ENCODE data around the gene C4B.
"Not testable (repeated sequence)": the region's sequence is repeated elsewhere in the genome, so short reads cannot be mapped to it uniquely, and the experiment has no call there.

The C4B gene

DNA sequence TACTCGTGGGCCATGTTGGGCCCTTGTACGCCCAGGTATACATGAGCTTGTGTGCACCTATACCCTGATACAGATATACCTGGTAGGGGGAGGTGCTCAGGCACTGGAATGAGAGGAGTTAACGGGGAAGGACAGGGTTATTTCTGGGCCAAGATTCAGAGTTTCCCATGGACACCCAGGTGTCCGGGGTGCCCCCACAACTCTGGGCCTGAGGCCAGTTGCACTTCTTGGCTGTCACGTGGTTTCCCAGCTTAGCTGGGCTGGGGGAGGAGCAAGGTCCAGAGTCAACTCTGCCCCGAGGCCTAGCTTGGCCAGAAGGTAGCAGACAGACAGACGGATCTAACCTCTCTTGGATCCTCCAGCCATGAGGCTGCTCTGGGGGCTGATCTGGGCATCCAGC is 32.9 kb upstream of the C4B start, which contains the start of gene C4A:
Gene C4A (plus strand): TSS at position 314 of the 400 bp plus-strand sequence. CDS start 51 bp downstream, at position 365.
- DNase-seq, result not testable (repeated sequence)

GRCh38 chr6:31989363-31989762 is 25.2 kb upstream of the C4B start:
- not testable (repeated sequence) for DNase-seq

DNA sequence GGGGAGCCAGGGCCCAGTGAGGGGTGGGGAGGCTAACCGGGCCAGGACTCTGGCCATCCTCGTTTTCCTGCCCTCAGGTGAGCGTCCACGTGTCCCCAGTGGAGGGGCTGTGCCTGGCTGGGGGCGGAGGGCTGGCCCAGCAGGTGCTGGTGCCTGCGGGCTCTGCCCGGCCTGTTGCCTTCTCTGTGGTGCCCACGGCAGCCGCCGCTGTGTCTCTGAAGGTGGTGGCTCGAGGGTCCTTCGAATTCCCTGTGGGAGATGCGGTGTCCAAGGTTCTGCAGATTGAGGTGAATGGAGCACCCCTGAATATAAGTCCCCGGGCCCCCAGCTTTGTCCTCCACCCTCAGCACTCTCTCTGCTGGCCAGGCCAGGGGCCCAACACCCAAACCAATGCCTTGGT is 20.2 kb upstream of the C4B start:
- not testable (repeated sequence) for DNase-seq

- not testable (repeated sequence) for DNase-seq
Observed at GRCh38 chr6:31996385-31996784, 18.2 kb upstream of the C4B start.

DNA sequence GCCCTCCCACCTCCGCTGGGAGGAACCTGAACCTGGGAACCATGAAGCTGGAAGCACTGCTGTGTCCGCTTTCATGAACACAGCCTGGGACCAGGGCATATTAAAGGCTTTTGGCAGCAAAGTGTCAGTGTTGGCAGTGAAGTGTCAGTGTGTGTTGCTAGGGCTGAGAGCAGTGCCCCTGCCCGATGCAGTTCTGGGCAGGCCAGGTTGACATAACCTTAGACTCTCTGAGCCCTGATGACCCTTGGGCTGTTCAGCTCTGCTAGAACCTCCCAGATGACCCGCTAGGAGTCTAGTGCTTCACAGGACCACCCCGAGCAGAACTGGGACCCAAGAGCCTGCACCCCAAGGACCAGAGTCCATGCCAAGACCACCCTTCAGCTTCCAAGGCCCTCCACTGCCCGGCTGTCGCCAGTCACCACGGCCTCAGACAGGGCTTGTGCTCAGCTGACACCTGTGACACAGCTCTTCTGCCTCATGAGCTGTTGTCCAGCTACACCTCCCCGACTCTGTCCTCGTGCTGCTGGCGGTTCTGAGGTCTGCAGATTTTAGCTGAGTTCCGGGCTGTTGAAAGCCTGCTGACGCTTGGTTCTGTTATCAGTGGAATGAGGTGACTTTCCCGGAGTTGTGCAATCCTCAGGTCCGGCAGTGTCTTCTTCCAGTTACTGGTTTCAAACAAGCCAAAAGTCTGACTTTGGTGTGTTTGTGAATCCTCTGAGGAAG is 11.9 kb upstream of the C4B start:
- DNase-seq, result not testable (repeated sequence)

- DNase-seq, result not testable (repeated sequence)
Observed at GRCh38 chr6:32003301-32003700, 11.3 kb upstream of the C4B start.

GRCh38 chr6:32004393-32004792 is 10.2 kb upstream of the C4B start:
- not testable (repeated sequence) for DNase-seq

DNA sequence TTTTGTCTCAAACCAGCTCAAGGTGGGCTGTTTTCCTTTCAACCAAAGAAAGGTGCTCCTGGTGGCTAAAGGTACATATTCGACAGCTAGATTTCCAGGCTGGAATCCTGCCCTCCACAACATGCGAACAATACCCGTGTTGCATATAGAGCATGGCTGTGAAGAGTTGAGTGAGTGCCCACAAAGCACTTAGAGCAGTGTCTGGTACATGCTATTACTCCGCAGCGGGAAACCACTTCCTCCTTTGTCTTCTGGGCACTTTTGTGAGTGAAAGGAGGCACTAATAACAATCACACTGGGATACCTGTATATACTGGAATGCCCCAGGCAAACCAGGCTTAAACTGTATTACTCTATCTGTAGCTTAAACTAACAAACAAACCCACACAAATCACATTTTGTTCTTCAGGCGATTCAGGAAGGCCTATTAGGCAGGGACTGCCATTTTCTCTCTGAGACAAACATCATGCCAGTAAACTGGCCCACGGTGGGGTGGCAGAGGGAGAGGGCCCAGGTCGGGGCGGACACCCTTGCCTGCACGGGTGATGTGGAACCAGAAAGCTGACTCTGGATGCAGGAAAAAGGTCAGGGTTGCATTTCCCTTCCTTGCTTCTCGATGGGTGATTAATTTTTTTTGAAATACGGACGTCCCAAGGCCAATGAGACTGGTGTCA is 9.6 kb upstream of the C4B start:
- not testable (repeated sequence) for DNase-seq

- DNase-seq, result not testable (repeated sequence)
Observed at GRCh38 chr6:32005538-32005880, 9.1 kb upstream of the C4B start.

DNA sequence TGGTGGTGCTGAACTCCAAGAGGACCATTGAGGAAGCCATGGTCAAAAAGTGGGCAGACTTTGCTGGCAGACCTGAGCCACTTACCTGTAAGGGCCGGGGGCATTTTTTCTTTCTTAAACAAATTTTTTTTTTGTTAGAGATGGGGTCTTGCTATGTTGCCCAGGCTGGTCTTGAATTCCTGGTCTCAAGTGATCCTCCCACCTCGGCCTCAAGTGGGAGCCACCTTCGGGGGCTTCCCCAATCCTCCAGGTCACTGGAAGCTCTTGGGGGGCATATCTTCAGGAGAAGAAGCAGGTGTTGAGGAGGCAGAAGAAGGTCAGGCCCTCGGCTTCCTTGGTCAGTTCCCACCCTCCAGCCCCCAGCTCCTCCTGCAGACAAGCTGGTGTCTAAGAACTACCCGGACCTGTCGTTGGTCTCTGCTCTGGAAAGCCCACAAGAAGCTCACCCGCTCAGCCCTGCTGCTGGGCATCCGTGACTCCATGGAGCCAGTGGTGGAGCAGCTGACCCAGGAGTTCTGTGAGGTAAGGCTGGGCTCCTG is 8.5 kb upstream of the C4B start:
- not testable (repeated sequence) for DNase-seq

- DNase-seq, result not testable (repeated sequence)
Observed at GRCh38 chr6:32007086-32007485, 7.5 kb upstream of the C4B start.

DNA sequence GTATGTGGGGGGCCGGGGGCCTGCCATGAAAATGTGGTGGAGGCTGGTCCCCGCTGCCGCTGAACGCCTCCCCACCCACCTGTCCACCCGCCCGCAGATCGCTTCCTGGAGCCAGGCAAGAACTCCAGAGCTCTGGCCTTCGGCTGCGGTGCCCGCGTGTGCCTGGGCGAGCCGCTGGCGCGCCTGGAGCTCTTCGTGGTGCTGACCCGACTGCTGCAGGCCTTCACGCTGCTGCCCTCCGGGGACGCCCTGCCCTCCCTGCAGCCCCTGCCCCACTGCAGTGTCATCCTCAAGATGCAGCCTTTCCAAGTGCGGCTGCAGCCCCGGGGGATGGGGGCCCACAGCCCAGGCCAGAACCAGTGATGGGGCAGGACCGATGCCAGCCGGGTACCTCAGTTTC is 6.6 kb upstream of the C4B start:
- DNase-seq, result not testable (repeated sequence)

DNA sequence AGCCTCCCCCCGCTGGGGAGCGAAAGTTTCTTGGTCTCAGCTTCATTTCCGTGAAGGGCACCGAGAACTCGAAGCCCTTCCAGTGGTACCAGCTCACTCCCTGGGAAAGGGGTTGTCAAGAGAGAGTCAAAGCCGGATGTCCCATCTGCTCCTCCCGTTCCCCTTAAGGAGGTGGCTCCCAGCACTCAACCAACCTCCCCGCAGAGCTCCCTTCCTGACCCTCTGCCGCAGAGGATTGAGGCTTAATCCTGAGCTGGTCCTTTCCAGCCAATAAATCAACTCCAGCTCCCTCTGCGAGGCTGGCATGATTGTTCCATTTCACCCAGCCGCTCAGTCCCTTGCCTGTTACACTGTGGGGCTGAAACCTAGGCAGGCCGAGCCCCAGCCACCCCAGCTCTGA is 6.0 kb upstream of the C4B start:
- DNase-seq, result not testable (repeated sequence)

DNA sequence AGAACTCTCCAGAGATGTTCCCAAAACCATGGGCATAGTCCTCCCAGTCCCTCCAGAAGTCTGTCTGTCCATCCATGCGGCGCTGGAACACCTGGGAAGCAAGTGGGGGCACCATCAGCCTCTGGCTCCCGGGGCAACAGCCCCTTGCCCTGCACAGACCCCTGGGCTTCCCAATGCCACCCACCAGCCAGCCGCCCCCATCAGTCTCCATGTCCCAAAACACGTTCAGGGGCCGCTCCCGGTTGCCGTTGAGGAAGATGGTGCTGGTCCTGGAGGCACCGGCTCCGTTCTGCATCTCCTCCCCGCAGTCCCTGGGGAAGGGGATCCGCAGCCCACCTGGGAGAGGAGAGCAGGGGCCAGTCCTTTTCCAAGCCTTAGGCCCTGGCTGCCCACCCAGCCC is 5.1 kb upstream of the C4B start:
- not testable (repeated sequence) for DNase-seq

DNA sequence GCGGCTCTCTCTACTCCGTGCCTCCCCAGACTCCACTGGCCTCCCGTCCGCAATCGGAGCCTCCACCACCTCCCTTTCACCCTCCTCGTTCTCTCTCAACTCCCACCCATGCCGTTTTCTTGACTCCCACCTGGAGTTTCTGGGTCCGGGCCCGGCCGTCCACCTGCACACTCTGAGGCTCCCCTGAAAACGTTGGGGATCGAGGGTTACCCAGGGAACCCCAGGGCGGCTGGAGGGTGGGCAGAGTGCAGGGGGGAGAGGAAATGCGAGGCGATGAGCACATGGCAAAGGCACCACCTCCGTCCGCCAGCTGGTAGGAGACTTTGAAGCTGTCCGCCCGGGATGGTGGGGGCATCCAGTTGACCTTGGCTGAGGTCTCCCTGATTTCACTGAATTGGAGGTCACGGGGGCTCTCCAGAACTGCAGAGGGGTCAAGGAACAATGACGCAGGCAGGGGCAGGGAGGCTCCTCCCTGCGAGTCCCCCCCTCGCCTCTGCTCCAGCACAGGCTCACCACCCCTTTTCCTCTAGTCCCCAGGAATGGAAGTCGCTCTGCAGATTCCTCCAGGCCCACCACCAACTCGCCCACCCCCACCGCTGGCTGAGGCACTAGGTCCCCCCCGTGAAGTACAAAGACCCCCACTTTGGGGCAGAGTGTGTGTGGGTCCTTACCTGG is 3.6 kb upstream of the C4B start:
- DNase-seq, result not testable (repeated sequence)

DNA sequence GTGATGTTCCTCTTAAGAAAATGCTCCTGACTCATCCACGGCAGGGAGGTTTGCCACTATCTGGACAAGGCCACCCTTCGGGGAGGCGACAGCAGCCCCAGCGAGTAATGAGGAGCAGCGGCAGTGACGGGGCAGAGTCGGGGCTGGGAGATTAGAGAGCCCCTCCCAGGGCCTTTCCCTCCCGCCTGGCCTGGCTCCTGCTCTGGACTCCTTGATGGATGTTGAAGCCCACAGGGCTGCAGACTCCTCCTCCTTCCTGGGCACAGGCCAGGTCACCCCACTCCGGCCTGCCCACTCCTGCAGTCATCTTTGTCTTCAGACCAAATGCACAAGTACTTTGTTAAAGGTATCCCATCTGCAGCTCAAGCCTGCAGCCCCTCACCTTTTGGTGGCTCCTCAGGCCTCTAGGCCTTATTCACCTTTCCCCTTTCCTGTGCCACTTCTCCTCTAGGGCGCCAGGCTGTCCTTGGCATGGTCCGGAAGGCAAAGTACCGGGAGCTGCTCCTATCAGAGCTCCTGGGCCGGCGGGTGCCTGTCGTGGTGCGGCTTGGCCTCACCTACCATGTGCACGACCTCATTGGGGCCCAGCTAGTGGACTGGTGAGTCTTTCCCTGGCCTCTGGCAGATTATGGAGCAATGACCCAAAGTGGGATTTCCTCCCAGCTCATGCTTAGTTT is 1.5 kb upstream of the C4B start:
- not testable (repeated sequence) for DNase-seq

DNA sequence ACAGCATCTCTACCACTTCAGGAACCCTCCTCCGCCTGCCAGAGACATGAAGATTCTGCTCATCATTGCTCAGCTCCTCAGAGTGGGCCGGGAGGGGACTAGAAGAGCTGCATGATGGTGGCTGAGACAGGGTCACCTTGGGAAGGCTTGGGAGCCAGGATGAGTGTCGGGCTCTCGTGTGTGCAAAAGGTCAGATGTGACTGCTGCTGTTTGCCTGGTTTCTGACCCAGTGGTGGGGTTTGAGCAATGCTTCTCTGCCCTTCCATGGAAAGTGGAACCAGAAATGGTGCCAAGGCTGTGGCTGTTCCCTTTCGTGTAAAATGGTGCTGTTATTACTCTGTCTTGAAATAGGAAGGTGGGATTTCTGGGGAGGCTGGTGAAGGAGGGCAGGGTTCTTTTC is 857 bp upstream of the C4B start:
- not testable (repeated sequence) for DNase-seq

GRCh38 chr6:32022100-32022499 is 7.5 kb downstream of the C4B start:
- not testable (repeated sequence) for DNase-seq

DNA sequence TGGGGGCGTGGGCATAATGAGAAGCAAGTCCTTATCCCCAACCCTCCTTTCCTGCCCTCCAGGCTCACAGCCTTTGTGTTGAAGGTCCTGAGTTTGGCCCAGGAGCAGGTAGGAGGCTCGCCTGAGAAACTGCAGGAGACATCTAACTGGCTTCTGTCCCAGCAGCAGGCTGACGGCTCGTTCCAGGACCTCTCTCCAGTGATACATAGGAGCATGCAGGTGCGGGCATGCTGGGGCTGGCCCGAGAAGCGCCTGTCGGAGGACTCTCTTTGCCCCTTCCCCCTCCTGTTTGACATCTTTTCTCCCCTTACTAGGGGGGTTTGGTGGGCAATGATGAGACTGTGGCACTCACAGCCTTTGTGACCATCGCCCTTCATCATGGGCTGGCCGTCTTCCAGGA is 14.0 kb downstream of the C4B start:
- DNase-seq, result not testable (repeated sequence)

GRCh38 chr6:32029553-32029952 is 15.0 kb downstream of the C4B start:
- DNase-seq, result not testable (repeated sequence)

GRCh38 chr6:32035283-32036013 is 20.9 kb downstream of the C4B start:
- not testable (repeated sequence) for DNase-seq

GRCh38 chr6:32037136-32037535 is 22.5 kb downstream of the C4B start:
- not testable (repeated sequence) for DNase-seq
